Erythroblast (primary cell): ENCODE results near the gene TULP4.

Source experiments
- GATA1 ChIP-seq: IDR thresholded peaks from 2 replicates; pipeline ENCODE4 v1.6.1; 2011; ENCODE audit warnings: low read depth, mild to moderate bottlenecking, control low read depth, low read length, moderate library complexity
- POLR2A ChIP-seq: IDR thresholded peaks from 2 replicates; pipeline ENCODE4 v1.6.1; 2011; ENCODE audit warnings: mild to moderate bottlenecking, low read length

GRCh38 chr6:158421381-158421780 is 109.1 kb downstream of the TULP4 start:
- TF ChIP-seq POLR2A (no peak), GATA1 (no peak)
